ENCODE data around the gene XCR1.

DNA sequence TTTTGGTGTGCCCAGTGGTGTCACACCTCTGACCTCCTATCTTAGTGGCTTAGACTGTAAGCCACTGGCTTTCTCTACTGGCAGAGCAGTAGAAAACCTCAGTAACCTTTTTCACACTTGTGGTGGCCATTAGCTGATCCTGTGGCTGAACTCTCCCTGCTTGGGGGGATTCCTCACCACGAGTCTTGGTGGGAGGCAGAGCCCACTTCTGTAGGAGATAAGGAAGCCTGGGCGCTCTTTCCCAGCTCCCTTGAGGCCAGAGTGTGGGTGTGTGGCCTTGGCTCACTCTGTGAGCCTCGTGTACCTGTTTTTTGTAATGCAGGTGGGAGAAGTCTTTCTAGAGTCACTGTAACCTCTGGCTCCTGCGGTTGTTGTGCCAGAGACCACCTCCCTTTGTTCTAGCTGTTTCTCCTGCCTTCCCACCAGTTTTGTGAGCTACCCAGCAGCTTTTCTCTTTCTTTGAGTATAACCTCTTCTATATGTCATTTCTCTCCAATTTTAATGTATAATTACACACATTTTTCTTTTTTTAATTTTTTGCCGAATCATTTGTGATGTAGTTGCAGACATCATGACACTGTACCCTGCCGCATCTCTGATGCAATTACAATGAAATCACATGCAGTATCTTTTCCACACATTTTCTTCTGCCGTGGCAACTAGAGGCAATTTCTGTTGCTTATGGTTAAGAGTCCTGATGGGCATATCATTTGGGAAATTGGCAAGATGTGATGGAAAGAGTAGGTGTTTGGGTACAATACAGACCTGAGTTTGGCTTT is 13.8 kb downstream of the XCR1 start:
- TF ChIP-seq CTCF (IDR thresholded peaks at IDR 0.05): no peak
- TF ChIP-seq EP300 (IDR thresholded peaks at IDR 0.05): no peak
- TF ChIP-seq POLR2AphosphoS5 (IDR thresholded peaks at IDR 0.05): no peak
- TF ChIP-seq POLR2A (IDR thresholded peaks at IDR 0.05): no peak

All from sigmoid colon (tissue), 4 donors.